ENCODE results near the gene DARS2. TPM values are rescaled to one million over a fixed set of nuclear protein-coding genes. Genes with fewer than 3 reads are reported as not detected.

The DARS2 gene
- total RNA-seq, 1 experiment from 2014 or later = 35.0 TPM

- Histone ChIP-seq H4K20me1 (ENCODE audit: control insufficient read depth, insufficient read depth, insufficient read length) (no peaks in the 10 kb centered on the region), H3K14ac (ENCODE audit: insufficient read depth, low read length) (no peak overlapping the region), H4K5ac (ENCODE audit: insufficient read length, low read depth, low read length) (no peak overlapping the region), H3K27ac (ENCODE audit: insufficient read length, low read depth, low read length) (no peak overlapping the region), H2BK5ac (ENCODE audit: insufficient read length, low read length) (no peak overlapping the region), H3K4me2 (ENCODE audit: insufficient read depth, insufficient read length, low read length) (no peak overlapping the region), H3K79me1 (ENCODE audit: insufficient read depth, low read depth, low read length, poor library complexity, severe bottlenecking) (no peaks in the 10 kb centered on the region), H4K91ac (ENCODE audit: insufficient read length, low read depth, low read length) (no peak overlapping the region), H3K56ac (ENCODE audit: insufficient read length, low read depth, low read length) (no peak overlapping the region), H3K9ac (ENCODE audit: extremely low read depth, insufficient read length, low read length) (no peak overlapping the region), H3K4ac (ENCODE audit: low read depth, low read length) (no peak overlapping the region), H3K23me2 (ENCODE audit: insufficient read length, low read depth, low read length, poor library complexity, severe bottlenecking) (no peaks in the 10 kb centered on the region), H2AFZ (ENCODE audit: low read length) (no peak overlapping the region), H2BK12ac (ENCODE audit: insufficient read length, low read depth, low read length) (no peak overlapping the region), H3K18ac (ENCODE audit: insufficient read length, low read depth, low read length) (no peak overlapping the region), H3T11ph (ENCODE audit: low read length) (no peak overlapping the region), H3K4me1 (ENCODE audit: insufficient read depth, low read length) (no peaks in the 10 kb centered on the region), H3K79me2 (ENCODE audit: insufficient read depth, low read length) (no peaks in the 10 kb centered on the region), H3K9me3 (ENCODE audit: control insufficient read depth, low read depth, low read length) (no peaks in the 10 kb centered on the region), H4K8ac (replicated peaks; ENCODE audit: insufficient read length, low read depth, low read length) (no peak overlapping the region), H3K27me3 (ENCODE audit: insufficient read depth, low read length) (no peaks in the 10 kb centered on the region), H3K23ac (ENCODE audit: insufficient read length, low read depth, low read length) (no peak overlapping the region), H2BK20ac (ENCODE audit: low read depth, low read length, poor library complexity, severe bottlenecking) (no peak overlapping the region), H2AK5ac (ENCODE audit: insufficient read length, low read length) (no peak overlapping the region), H2BK15ac (ENCODE audit: low read depth, low read length) (no peak overlapping the region), H2BK120ac (ENCODE audit: low read depth, low read length, poor library complexity, severe bottlenecking) (no peak overlapping the region)
- peaks cover 8 to 15% of the 10 kb centered on the region in 2 experiments for H3K4me1 Mint-ChIP-seq
- WGBS (ENCODE audit: extremely low coverage, insufficient read length, low lambda C conversion rate) = no CpG with 5 or more reads among the region's 1 CpG
- H3K27me3 Mint-ChIP-seq (ENCODE audit: low read depth) = no peaks in the 10 kb centered on the region
- peaks cover 28 to 79% (median 54%) of the 10 kb centered on the region in 3 experiments for H3K36me3 Mint-ChIP-seq (ENCODE audit: insufficient read depth in 1 of 3, low read depth in 3 of 3)
- no peak for TF ChIP-seq CTCF (conservative IDR thresholded peaks at IDR 0.05)
- no peak overlapping the region for H3K27ac Mint-ChIP-seq
- H3K4me3 Mint-ChIP-seq = no peak overlapping the region
- DNase-seq = no peak
- no peaks in the 10 kb centered on the region for H3K9me3 Mint-ChIP-seq
These were observed 35.6 kb downstream of the DARS2 start for GRCh38 chr1:173860065-173860464.
